NCI-H2196 (cell line): ENCODE data around the gene AOPEP.

Experiments used
- DNase-seq: peaks from one replicate; lab custom pipeline; 2025; ENCODE audit not compliant: unreplicated experiment; lab: John Stamatoyannopoulos, UW

AOPEP gene

GRCh38 chr9:95028853-95029219, 302.3 kb downstream of the AOPEP start:
- DNase-seq = peak; percentile 49

GRCh38 chr9:95029288-95029687, 302.8 kb downstream of the AOPEP start:
- no peak for DNase-seq

GRCh38 chr9:95029720-95030119, 303.2 kb downstream of the AOPEP start:
- DNase-seq = no peak

- no peak for DNase-seq
These were observed 303.8 kb downstream of the AOPEP start for GRCh38 chr9:95030344-95030743.

GRCh38 chr9:95030920-95031642, 304.6 kb downstream of the AOPEP start:
- no peak for DNase-seq

GRCh38 chr9:95031711-95032461, 305.4 kb downstream of the AOPEP start:
- DNase-seq = peak; percentile 88

GRCh38 chr9:95032580-95033341, 306.3 kb downstream of the AOPEP start:
- peak; percentile 80 for DNase-seq

- no peak for DNase-seq
These were observed 309.3 kb downstream of the AOPEP start for GRCh38 chr9:95035846-95036245.

- DNase-seq = no peak
These were observed 310.2 kb downstream of the AOPEP start for GRCh38 chr9:95036676-95037075.

GRCh38 chr9:95037789-95038521, 311.5 kb downstream of the AOPEP start:
- no peak for DNase-seq

- DNase-seq = no peak
These were observed 312.2 kb downstream of the AOPEP start for GRCh38 chr9:95038666-95039065.

GRCh38 chr9:95040106-95040505, 313.6 kb downstream of the AOPEP start:
- no peak for DNase-seq

- DNase-seq = no peak
These were observed 317.3 kb downstream of the AOPEP start for GRCh38 chr9:95043826-95044225.

GRCh38 chr9:95044731-95045508, 318.4 kb downstream of the AOPEP start:
- no peak for DNase-seq

- DNase-seq = no peak
These were observed 319.3 kb downstream of the AOPEP start for GRCh38 chr9:95045751-95046150.

- DNase-seq = no peak
These were observed 321.1 kb downstream of the AOPEP start for GRCh38 chr9:95047452-95048224.

GRCh38 chr9:95048225-95049087, 322.0 kb downstream of the AOPEP start:
- no peak for DNase-seq

GRCh38 chr9:95049761-95050160, 323.3 kb downstream of the AOPEP start:
- DNase-seq = no peak
